GM12874 (cell line): ENCODE results near the gene DVL2.

Experiments used
- TF ChIP-seq, protein P1 (sequence below): IDR thresholded peaks from 2 replicates; pipeline ENCODE4 v1.5.1; 2011; ENCODE audit warnings: low read depth, mild to moderate bottlenecking, control low read depth, low read length, moderate library complexity; ENCODE audit not compliant: insufficient read depth

DVL2 gene

GRCh38 chr17:7260651-7261378 is 26.5 kb upstream of the DVL2 start:
- TF ChIP-seq, protein P1, sequence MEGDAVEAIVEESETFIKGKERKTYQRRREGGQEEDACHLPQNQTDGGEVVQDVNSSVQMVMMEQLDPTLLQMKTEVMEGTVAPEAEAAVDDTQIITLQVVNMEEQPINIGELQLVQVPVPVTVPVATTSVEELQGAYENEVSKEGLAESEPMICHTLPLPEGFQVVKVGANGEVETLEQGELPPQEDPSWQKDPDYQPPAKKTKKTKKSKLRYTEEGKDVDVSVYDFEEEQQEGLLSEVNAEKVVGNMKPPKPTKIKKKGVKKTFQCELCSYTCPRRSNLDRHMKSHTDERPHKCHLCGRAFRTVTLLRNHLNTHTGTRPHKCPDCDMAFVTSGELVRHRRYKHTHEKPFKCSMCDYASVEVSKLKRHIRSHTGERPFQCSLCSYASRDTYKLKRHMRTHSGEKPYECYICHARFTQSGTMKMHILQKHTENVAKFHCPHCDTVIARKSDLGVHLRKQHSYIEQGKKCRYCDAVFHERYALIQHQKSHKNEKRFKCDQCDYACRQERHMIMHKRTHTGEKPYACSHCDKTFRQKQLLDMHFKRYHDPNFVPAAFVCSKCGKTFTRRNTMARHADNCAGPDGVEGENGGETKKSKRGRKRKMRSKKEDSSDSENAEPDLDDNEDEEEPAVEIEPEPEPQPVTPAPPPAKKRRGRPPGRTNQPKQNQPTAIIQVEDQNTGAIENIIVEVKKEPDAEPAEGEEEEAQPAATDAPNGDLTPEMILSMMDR, result no peak

DNA sequence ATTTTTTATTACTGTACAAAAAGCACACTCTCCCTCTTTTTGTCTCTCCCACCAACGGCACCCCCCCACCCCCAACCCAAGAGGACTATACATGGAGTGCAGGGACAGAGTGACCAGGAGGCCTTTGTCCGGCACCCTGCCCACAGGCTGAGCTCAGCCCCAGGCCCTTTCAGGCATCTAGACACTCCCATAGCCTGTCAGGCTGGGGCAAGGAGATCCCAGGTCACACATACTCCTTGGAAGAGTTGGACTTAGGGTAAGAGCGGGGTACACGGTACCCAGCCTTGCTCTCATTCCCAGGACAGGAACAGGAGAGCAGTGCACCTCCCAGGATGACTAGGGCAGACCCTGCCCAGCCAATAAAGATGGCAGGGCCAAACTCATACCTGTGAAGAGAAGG is 25.8 kb upstream of the DVL2 start:
- TF ChIP-seq, protein P1, result no peak

- TF ChIP-seq, protein P1, result no peak
These were observed 25.2 kb upstream of the DVL2 start for GRCh38 chr17:7259555-7259889.

DNA sequence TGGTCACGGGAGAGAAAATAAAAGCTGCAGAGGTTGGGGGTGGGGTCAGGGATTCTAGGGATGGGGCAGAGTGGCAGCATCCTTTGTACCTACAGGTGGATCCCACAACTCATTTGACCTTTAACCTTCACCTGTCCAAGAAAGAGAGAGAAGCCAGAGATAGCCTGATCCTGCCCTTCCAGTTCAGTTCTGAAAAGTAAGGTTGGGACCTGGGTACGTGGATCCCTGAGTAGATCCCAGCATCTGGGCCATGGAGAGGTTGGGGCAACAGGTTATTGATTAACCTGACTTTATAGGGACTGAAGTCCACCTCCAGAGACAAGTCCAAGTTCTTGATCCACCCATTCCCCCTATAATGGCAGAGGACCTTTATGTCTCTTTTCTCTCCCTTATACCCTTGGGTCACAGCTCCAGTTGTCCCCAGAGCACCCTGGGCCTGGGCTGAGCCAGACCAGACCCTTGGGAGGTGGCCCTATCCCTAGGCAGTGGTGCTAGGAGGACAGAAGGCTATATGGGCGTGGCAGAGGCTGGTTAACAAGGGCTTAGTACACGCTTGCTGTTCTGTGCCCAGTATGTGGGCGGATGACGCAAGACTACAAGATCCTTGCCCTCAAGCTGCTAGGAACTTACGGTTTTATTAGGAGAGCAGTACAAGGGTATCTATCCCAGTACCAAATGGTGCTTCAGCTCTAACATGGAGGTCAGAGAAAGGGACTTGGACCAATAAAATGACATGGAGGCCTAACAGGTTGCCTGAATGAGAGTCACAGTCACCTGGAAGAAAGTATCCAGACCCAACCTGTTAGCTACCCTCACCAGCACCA is 24.6 kb upstream of the DVL2 start:
- TF ChIP-seq, protein P1, result no peak

- TF ChIP-seq, protein P1, result no peak
These were observed 22.6 kb upstream of the DVL2 start for GRCh38 chr17:7256766-7257456.

- TF ChIP-seq, protein P1, result no peak
These were observed 20.2 kb upstream of the DVL2 start for GRCh38 chr17:7254511-7254910.

GRCh38 chr17:7253082-7253481 is 18.8 kb upstream of the DVL2 start:
- TF ChIP-seq, protein P1, result no peak
